Kidney capillary endothelial cell (primary cell): ENCODE results near the gene C12orf54.
"Not testable (repeated sequence)": the region's sequence is repeated elsewhere in the genome, so short reads cannot be mapped to it uniquely, and the experiment has no call there.

ENCODE experiments used
- DNase-seq: peaks from one replicate; pipeline ENCODE4 v3.0.0-alpha.2; 2018; ENCODE audit warnings: low spot score

Gene C12orf54

DNA sequence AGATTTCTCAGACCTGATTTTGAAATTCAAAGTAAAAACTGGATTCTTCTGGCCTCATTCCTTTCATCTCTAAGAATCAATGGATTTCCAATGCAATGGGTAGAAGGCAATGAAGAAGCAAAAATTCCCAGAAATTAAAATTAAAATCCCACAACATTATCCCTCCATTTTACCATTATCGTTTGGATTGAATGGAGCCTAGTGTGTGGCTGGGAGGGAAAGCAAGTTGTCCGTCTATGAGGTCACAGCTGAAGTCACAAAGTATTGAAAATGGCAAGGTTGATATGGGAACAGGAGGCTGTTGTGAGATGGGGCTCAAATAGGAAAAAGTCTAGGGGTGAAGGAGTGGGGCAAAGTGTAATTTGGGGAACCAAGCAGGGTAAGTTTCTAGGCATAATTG lies at the start of gene C12orf54:
C12orf54 (plus strand) TSS at position 301 of the 400 bp plus-strand sequence. CDS start 799 bp downstream, outside the sequence.
- no peak for DNase-seq

DNA sequence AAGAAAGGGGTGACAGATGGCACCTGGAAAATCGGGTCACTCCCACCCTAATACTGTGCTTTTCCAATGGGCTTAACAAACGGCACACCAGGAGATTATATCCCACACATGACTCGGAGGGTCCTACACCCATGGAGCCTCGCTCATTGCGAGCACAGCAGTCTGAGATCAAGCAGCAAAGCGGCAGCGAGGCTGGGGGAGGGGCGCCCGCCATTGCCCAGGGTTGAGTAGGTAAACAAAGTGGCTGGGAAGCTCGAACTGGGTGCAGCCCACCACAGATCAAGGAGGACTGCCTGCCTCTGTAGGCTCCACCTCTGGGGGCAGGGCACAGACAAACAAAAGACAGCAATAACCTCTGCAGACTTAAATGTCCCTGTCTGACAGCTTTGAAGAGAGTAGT lies 48.3 kb upstream of the C12orf54 start:
- not testable (repeated sequence) for DNase-seq

DNA sequence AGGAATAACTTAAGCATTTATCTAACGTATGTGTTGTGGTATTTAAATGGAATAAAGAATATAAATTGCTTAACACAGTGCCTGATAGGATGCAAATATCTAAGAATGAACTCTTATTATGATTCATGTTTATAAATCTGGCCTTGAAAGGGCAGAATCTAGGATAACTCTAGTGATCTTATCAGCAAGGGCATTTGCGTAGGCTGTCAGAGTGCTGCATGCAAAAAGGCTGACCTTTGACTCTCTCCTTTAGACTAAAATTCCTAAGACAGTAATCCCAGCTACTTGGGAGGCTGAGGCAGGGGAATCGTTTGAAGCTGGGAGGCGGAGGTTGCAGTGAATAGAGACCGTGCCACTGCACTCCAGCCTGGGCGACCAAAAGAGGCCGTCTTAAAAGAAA lies 41.2 kb upstream of the C12orf54 start:
- no peak for DNase-seq

DNA sequence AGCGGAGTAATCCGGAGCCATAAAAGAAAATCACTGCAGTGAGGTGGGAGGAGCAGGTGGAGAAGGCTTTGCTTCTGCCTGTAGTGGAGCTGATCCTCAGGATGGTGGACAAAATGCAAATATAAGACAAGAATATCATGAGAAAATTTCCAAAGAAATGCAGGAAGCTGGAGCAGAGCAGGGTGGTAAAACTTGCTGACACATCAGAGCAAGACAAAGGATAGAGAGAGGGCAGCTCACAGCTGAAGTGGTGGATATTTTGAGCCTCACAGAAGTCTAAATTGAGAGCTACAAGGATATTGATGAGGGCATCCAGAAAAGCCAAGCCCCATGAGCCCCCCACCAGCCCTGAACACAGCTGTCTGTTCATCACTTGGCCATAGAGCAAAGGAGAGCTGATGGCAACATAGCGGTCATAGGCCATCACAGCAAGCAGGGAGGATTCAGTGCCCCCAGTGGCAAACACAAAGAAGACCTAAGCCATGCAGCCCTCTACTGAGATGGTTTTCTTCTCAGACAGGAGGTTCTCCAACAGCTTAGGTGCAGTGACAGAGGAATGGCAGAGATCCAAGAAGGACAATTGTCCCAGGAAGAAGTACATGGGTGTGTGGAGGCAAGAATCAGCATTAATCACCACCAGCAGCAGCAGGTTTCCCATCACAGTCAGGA lies 40.0 kb upstream of the C12orf54 start:
- no peak for DNase-seq

DNA sequence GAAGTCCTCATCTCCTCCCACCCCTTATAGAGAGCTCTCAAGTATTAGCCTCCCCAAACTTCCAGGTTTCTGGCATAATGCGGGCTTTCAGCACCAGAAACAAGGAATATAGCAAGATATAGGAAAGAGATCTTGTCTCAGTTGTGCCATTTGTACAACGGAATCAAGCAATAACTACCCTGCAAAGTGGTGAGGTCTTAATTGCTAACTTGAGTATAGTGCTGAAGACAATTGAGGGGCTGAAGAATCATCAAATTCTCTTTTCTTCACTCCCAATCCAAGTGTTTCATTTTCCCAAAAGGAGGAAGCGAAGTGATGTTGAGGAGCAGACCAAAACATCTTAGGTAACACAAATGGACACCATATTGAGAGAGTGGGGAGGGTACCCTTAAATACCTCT lies 36.8 kb upstream of the C12orf54 start:
- DNase-seq, result no peak

DNA sequence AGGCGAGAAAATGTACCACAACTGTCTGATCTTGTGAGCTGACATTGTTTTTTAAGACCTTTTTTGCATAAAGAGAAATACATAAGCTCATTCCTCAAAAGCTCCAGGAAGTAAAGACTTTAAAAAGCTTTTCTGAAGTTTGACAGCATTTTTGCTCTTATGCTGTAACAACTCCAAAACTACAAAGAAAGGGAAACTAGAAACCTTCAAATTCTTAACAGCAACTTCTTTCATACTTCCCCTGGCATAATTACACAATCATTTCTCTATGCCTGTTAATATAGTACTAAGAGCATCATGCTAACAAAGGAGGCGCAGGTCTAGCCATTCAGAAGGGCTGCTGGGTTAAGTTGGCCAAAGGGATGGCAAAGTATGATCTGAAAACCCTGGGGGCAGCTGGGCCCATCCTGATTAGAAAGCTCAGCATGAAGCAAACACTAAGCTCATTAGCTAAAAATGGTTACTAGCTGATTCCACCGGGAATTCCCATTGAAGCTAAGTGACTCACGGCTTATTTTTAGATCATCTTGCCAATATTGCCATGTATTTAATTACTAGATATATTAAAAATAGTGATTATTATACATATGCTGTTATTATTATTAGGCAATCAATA lies 36.0 kb upstream of the C12orf54 start:
- DNase-seq, result no peak

DNA sequence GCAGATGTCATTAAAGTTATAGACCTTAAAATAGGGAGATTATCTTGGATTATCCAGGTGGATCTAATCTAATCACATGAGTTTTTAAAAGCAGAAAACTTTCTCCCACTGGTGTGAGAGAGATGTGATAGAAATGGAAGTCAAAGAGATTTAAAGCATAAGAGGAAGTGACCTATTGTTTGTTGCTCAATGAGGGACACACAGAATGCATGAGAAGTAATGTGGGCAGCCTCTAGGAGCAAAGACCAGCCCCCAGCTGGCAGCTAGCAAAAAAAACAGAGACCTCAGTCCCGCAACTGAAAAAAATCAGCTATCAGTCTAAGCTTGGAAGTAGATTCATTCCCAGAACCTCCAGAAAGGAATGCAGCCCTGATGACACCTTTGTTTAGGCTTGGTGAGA lies 34.5 kb upstream of the C12orf54 start:
- no peak for DNase-seq

DNA sequence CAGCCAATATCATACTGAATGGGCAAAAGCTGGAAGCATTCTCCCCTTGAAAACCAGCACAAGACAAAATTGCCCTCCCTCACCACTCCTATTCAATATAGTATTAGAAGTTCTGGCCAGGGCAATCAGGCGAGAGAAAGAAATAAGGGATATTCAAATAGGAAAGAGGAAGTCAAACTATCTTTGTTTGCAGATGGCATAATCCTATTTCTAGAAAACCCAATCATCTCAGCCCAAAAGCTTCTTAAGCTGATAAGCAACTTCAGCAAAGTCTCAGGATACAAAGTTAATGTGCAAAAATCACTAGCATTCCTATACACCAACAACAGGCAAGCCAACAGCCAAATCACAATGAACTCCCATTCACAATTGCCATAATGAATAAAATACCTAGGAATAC lies 30.9 kb upstream of the C12orf54 start:
- no peak for DNase-seq

DNA sequence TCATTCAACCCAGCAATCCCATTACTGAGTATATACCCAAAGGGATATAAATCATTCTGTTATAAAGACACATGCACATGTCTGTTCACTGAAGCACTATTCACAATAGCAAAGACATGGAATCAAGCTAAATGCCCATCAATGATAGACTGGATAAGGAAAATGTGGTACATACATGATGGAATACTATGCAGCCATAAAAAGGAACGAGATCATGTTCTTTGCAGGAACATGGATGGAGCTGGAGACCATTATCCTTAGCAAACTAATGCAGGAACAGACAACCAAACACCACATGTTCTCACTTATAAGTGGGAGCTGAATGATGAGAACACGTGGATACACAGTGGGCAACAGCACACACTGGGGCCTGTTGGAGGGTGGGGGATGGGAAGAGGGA lies 29.3 kb upstream of the C12orf54 start:
- DNase-seq, result not testable (repeated sequence)

DNA sequence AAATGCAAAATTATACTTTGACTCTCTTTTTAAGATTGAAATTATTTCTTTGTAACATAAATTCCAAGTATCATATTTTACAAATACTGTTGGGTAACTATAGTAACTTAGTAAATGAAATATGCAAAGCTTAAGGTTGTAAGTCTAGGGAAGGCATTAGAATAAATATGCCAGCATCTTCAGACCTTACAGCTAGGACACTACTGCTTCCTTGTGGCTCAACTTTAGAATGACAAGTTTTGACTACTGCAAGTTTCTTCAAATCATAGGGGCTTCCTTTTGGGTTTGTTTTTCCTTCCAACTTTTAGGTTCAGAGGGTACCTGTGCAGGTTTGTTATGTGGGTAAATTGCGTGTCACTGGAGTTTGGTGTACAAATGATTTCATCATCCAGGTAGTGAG lies 27.6 kb upstream of the C12orf54 start:
- peak; percentile 2 for DNase-seq

DNA sequence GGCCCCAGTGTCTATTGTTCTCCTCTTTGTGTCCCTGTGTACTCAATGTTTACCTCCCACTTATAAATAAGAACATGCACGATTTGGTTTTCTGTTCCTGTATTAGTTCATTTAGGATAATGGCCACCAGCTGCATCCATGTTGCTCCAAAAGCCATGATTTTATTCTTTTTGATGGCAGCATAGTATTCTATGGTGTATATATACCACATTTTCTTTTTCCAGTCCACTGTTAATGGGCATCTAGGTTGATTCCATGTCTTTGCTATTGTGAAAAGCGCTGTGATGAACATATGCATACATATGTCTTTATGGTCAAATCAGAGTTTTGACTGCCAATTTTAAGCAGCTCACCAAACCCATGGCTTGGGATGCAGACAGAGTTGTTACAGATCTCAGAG lies 27.2 kb upstream of the C12orf54 start:
- no peak for DNase-seq

DNA sequence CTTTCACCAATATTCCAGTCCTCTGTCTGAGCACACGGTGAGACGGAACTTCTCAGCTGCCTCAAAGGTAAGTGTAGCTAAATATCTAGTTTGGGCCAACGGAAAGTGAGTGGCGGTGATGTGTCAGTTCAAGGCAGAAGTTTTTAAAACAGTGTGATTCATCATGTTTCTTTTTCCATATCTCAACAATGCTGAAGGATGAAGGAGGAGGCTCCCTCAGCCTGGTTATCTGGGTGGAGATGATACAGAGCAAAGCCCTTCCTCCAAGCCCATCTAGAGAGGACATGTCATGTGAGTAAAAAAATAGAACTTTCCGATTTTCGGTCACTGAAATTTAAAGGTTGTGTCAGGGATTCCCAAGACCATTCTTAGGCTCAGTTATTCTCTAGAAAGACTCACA lies 23.0 kb upstream of the C12orf54 start:
- no peak for DNase-seq

DNA sequence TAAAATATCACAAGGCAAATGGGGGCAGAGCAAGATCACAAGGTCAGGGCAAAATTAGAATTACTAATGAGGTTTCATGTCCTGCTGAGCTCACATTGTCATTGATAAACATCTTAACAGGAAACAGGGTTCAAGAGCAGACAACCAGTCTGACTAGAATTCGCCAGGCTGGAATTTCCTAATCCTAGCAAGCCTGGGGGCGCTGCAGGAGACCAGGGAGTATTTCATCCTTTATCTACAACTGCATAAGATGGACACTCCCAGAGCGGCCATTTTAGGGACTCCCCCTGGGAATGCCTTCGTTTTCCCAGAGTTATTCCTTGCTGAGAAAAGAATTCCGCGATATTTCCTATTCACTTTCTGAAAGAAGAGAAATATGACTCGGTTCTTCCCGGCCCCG lies 13.3 kb upstream of the C12orf54 start:
- DNase-seq, result not testable (repeated sequence)

DNA sequence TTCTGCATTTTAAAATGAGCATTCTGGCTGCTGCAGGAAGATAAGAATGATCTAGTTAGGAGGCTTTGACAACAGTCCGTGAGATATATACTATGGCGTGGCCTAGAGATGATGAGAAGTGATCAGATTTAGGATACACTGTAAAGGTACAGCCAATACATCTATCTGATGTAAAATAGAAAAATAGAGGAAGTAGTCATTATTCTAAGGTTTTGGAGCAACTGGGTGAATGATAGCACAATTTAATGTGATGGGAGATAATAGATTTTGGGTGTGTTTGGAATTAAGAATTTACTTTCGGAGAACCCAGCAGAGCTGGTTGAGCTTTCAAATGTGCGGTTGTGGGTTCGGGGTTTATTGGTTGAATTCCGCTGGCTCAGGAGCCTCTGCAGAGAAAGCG lies 10.0 kb upstream of the C12orf54 start, which contains the start of gene ANP32D:
ANP32D (plus strand) TSS at position 301 of the 400 bp plus-strand sequence. CDS start 106 bp downstream, outside the sequence.
- no peak for DNase-seq

DNA sequence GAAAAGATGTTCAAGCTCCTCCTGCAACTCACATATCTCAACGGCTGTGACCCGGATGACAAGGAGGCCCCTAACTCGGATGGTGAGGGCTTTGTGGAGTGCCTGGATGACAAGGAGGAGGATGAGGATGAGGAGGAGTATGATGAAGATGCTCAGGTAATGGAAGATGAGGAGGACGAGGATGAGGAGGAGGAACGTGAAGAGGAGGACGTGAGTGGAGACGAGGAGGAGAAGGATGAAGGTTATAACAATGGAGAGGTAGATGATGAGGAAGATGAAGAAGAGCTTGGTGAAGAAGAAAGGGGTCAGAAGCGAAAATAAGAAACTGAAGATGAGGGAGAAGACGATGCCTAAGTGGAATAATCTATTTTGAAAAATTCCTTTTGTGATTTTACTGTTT lies 9.2 kb upstream of the C12orf54 start:
- no peak for DNase-seq

DNA sequence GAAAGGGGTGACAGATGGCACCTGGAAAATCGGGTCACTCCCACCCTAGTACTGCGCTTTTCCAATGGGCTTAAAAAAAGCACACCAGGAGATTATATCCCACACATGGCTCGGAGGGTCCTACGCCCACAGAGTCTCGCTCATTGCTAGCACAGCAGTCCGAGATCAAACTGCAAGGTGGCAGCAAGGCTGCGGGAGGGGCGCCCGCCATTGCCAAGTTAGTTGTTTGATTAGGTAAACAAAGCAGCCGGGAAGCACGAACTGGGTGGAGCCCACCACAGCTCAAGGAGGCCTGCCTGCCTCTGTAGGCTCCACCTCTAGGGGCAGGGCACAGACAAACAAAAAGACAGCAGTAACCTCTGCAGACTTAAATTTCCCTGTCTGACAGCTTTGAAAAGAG lies 7.8 kb upstream of the C12orf54 start:
- DNase-seq, result not testable (repeated sequence)

DNA sequence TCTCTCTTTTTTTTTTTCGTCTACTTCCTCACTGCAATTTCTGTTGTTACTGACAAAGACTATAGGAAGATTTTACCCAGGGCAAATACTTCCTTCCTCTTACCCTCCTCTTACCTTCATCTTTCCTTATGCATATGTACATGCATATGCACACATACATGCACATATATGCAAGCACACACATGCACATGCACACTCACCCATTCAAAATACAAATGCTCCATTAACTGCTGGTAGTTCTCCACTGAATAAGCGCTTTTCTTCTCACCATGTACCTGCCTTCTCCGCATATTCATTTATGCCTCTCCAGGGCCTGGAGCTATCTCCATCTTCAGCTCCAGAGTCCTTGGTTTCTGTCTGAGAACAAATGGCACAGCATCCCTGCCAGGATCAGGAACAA lies 632 bp downstream of the C12orf54 start:
- no peak for DNase-seq

DNA sequence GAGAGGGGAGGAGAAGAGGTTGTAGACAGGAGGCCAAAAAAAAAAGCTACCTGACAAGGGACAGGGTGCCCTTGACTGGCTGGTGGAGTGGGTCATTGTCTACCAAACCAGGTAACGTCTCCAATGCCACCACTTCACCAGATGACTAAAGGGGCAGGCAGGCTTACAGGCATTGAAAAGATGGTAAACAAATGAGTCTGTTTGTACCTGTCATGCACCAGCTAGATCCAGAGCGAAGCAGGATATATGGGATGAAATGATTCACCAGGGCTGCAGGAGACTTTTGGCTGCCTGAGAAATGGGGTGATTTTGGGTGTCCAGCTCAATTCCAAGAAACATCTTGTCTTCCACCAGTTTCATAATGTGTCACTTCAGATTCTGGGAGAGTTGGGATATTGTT lies 4.0 kb downstream of the C12orf54 start:
- no peak for DNase-seq

DNA sequence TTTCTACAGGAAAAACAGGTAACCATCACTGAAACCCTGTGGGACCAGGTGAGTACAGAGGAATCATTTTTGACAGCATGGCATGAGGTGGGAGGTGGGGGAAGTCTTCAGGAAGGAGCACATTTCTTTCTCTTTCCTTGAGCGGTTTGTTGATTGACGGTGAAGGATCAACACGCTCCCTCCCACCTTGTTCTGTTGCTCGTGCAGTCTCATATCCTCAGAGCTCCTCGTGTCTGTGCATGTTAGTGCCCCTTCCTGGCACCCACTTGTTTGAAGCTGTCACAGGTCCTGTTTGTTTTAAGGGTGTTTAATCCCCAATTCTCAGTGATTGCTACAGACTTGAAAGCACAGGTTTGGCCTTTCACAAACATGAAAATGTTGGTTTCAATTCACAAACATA lies 4.4 kb downstream of the C12orf54 start:
- DNase-seq, result no peak

DNA sequence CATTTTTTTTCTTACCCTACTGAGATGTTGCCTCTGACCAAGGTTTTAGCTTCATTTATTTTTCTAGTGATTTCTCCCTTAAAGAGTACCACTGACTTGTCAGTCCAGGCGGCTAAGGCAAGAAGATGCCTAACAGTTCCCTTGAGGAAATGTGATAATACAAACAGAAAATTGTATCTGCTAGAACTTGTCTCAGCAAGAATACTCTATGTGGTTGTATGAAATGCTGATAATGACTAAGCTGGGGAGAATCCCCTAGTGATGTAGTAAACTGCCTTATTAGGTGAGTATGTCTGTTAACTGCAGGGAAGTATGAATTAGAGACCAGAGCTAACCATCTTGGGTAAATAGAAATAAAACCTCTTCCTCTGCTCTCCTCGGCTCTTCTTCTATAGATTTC lies 6.7 kb downstream of the C12orf54 start:
- DNase-seq, result no peak

DNA sequence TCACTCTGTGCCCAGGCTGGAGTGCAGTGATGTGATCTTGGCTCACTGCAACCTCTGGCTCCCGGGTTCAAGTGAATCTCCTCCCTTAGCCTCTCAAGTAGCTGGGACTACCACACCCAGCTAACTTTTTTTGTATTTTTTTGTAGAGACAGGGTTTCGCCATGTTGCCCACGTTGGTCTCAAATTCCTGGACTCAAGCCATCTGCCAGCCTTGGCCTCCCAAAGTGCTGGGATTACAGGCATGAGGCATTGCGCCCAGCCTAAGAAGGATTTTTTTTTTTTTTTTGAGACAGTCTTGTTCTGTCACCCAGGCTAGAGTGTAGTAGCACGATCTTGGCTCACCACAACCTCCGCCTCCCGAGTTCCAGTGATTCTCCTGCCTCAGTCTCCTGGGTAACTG lies 7.2 kb downstream of the C12orf54 start:
- DNase-seq, result not testable (repeated sequence)

DNA sequence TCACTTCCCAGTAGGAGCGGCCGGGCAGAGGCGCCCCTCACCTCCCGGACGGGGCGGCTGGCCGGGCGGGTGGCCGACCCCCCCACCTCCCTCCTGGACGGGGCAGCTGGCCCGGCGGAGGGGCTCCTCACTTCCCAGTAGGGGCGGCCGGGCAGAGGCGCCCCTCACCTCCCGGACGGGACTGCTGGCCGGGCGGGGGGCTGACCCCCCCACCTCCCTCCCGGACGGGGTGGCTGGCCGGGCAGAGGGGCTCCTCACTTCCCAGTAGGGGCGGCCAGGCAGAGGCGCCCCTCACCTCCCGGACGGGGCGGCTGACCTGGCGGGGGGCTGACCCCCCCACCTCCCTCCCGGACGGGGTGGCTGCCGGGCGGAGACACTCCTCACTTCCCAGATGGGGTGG lies 18.0 kb downstream of the C12orf54 start:
- DNase-seq, result not testable (repeated sequence)

DNA sequence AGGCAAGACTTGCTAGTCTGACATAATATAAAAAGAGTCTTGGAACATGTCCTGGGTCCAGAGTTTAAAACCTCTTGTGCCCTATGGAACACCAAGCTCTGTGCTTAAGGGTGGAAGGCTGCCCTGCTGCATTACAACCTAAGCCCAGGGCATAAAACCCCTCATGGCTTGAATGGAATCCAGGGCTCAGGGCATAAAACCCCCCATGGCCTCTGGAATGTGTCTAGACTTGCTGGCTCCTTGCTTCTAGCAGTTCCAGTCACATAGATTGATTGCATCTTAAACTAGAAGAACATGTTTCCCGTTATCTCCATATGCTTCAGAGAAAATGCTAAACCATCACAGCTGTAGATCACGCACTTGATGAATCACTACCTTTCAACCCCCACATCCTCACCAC lies 24.5 kb downstream of the C12orf54 start:
- not testable (repeated sequence) for DNase-seq

DNA sequence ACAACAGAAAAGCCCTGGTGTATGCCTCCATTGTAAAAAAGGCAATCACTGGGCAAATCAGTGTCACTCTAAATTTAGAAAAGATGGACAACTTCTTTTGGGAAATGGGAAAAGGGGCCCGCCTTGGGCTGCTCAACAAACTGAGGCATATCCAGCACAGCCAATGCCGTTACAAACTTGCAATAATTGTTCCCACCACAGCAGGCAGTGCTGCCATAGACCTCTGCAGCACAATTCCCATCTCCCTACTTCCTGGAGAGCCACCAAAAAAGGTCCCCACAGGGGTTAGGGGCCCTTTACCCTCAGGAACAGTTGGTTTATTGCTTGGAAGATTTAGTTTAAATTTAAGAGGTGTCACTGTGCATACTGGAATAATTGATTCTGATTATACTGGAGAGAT lies 26.7 kb downstream of the C12orf54 start:
- no peak for DNase-seq
